HG02678 (cell line): Measurements from ENCODE around the gene SLC25A21.

Experiments
- ATAC-seq: cut with Tn5 transposase; IDR thresholded peaks from one replicate; pipeline ENCODE4 v1.9.1; 2021; ENCODE audit warnings: mild to moderate bottlenecking, moderate library complexity; ENCODE audit not compliant: unreplicated experiment

The SLC25A21 gene

GRCh38 chr14:36674659-36675058 is 497.7 kb downstream of the SLC25A21 start:
- no peak for ATAC-seq

- ATAC-seq = no peak
Observed at GRCh38 chr14:36672095-36672494, 500.3 kb downstream of the SLC25A21 start.

GRCh38 chr14:36671149-36671548 is 501.3 kb downstream of the SLC25A21 start:
- no peak for ATAC-seq

GRCh38 chr14:36667679-36668078 is 504.7 kb downstream of the SLC25A21 start:
- ATAC-seq = no peak

- no peak for ATAC-seq
Observed at GRCh38 chr14:36666416-36667206, 505.8 kb downstream of the SLC25A21 start.

- ATAC-seq = no peak
Observed at GRCh38 chr14:36665887-36666415, 506.5 kb downstream of the SLC25A21 start.

GRCh38 chr14:36664322-36665193 is 507.8 kb downstream of the SLC25A21 start:
- no peak for ATAC-seq

- no peak for ATAC-seq
Observed at GRCh38 chr14:36663404-36664321, 508.7 kb downstream of the SLC25A21 start.

GRCh38 chr14:36662543-36663403 is 509.6 kb downstream of the SLC25A21 start:
- ATAC-seq = no peak

GRCh38 chr14:36662258-36662542 is 510.2 kb downstream of the SLC25A21 start:
- ATAC-seq = no peak

- ATAC-seq = peak; percentile 48
Observed at GRCh38 chr14:36661506-36662257, 510.7 kb downstream of the SLC25A21 start, which contains the start of gene PAX9. Gene PAX9, plus strand, starts transcription at chr14:36661860. Its CDS starts 230 bp downstream, at chr14:36662090.

GRCh38 chr14:36660736-36661505 is 511.5 kb downstream of the SLC25A21 start:
- no peak for ATAC-seq

- ATAC-seq = no peak
Observed at GRCh38 chr14:36659822-36660735, 512.3 kb downstream of the SLC25A21 start.

GRCh38 chr14:36659010-36659821 is 513.2 kb downstream of the SLC25A21 start:
- no peak for ATAC-seq

GRCh38 chr14:36658123-36659009 is 514.0 kb downstream of the SLC25A21 start:
- ATAC-seq = no peak
